Cardiac fibroblast (primary cell): ENCODE measurements around the gene CHID1.
A peak's percentile ranks its signal among the peaks of the same experiment; 100 is the strongest.

ENCODE experiments used
- DNase-seq, 2 donors: peaks; one replicate each; pipeline versions ENCODE4 v3.0.0 to v3.0.0-alpha.2; 2010; ENCODE audit warnings: low read depth in 2 of 2
- H3K4me3 ChIP-seq, 2 donors: replicated peaks in 1 of 2; 1 replicate in 1 of 2; 2 replicates in 1 of 2; pipeline ENCODE4 v1.5.1; 2011; ENCODE audit warnings: low read depth in 2 of 2, low read length in 2 of 2, mild to moderate bottlenecking in 2 of 2, moderate library complexity in 1 of 2
- CTCF ChIP-seq: IDR thresholded peaks from one replicate; pipeline ENCODE4 v1.5.1; 2011; ENCODE audit warnings: low read depth, mild to moderate bottlenecking, low read length, inconsistent platforms

CHID1 gene

DNA sequence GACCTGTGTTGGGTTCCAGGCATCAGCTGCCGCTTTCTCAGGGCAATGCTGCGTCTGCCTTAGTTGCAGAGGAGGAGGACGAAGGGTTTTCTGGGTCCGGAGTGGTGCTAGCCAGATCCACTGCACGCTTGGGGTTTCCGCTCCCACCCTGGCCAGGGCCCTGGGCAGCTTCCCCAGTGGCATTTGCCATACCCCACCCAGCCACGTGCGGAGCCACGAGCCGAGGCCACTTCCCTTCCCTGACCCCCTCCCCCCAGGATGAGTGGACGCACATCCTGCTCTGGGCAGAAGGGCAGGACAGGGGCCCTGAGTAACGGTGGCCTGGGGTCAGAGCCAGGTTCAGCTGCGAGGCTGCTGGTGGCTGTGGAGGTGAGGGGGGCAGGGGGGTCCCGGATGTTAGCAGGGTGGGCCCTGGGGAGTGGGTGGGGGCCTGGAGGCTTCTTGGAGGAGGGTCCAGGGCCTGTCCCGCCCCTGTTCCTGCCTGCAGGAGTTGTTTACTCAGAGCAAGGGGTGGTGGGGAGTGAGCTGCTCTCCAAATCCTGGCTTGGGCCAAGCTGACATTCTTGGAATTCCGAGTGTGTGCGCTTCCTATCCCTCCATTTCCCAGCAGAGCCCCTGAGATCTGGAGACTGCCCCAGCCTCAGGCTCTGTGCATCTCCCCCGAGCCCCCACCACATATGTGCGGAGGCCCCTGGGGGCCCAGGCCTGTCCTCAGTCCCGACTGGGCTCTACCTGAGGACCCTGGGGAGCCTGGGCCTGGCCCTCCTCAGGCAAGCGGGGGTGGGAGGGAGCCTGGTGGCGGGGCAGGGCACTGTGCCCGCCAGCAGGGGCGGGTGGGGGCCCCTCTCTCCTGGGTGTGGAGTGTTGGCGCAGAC, 66.6 kb downstream of the CHID1 start:
- peak; percentile 95 to 99 for DNase-seq
- no peak for TF ChIP-seq CTCF
- peak overlapping the region; percentile 66 to 73 for H3K4me3 ChIP-seq

- no peak for TF ChIP-seq CTCF
- DNase-seq, result no peak
- H3K4me3 ChIP-seq, result peak overlapping the region; percentile 66 to 73
These were observed 67.4 kb downstream of the CHID1 start for GRCh38 chr11:843086-843734.

DNA sequence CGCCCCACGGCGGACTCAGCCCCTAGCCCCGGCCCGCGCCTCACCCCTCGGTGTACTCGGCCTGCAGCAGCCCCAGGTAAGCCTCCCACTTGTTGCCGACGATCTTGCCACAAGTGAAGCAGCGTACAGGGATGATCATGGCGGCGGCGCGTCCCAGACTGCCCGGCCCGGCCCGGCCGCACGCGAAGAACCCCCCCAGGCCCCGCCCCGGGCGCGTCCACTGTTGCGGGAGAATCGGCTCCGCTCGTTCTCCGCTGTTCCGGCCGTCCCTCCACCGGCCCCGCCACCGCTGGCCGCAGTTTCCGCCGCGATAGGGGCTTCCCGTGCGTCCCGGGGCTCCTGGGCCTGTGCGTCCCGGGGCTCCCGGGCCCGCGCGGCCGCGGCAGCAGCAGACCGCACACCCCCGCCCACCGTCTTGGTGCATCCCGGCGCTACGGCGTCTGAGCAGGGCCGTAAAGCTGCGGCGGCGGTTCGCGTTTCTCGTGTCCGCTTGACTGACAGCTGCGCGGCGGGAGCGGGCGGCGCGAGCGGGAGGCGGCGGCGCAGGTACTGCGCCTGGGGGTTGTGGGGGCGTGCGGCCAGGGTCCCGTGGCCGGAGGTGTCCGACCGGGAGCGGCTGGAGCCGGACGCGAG, 68.1 kb downstream of the CHID1 start, which contains the start of the genes POLR2L and TSPAN4:
Gene POLR2L, minus strand, starts transcription at position 160 of the 633 bp plus-strand sequence. Its CDS starts 21 bp downstream, at position 139.
Gene TSPAN4, plus strand, starts transcription at position 483 of the 633 bp plus-strand sequence. CDS start 7,453 bp downstream, outside the sequence.
- H3K4me3 ChIP-seq, result peak within 1 kb of the TSS; percentile 73 to 92
- TF ChIP-seq CTCF, result no peak
- peak; percentile 91 to 94 for DNase-seq

DNA sequence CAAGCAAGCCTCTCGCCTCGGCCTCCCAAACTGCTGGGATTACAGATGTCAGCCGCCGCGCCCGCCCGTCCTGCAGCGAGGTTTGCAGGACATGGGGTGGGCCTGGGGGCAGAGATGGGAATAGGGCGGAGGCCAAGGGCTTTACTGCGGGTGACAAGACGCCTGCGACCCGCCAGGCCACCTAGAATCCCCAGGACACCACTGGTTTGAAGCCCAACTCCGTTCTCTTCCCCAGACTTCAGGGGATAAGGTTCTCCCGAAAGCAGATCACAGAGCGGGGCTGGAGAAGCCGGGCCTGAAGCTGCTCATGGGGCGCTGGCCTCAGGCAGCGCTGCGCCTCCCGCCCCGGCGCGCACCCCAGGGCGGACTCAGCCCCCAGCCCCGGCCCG, 68.6 kb downstream of the CHID1 start:
- DNase-seq, result no peak
- no peak for TF ChIP-seq CTCF
- H3K4me3 ChIP-seq, result peak overlapping the region; percentile 73 to 92

DNA sequence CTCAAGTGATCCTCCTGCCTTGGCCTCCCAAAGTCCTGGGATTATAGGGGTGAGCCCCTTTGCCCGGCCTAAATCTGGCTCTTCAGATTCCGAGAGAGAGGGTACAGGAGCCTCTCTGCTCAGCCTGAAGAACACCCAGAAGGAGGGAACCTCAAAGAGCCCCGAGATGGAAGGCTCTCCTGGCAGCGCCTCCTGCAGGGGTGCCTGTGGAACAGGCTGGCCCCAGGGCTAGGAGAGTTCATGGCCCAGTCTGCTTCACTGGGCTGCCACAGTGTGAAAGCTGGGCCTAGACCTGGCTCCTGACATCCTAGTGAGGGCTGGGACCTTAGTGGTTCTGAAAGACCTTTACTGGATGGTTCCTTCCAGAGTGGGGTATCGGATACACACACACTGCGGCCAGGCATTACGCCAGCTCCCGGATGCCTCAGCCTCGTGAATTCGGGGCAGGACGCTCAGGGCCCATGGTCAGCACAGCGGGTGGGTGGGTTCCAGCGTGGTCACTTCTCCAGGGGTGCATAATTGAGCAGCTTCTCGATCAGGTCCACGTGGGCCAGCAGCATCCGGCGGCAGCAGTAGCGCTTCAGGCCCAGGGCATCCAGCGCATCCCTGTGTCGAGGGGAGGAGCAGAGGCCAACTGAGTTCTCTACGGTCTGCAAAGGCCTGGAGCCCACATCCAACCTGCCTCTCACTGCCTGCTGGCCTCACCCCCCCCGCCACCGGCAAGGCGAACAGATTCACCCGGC, 70.6 kb downstream of the CHID1 start:
- peak; percentile 43 for TF ChIP-seq CTCF
- H3K4me3 ChIP-seq, result peak overlapping the region; percentile 73 to 92
- DNase-seq, result no peak

DNA sequence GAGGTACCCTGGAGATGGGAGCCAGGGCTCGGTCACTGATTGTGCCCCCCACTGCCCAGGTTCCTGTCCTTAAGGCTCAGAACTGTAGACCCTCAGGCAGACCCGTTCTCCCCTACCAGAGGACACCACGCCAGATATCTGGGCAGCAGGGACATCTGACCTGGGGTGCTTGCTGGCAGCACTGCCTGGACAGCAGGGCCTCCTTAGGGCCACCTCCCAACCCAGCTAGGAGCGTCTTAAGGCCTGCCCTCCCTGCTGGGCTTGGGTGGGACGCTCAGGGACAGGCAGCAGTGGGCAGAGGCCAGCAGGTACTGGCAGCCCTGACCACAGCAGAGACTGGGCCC, 71.4 kb downstream of the CHID1 start:
- no peak overlapping the region for H3K4me3 ChIP-seq
- no peak for DNase-seq
- no peak for TF ChIP-seq CTCF
